HCT116 (cell line): ENCODE results near the gene ARHGAP42. TPM values are rescaled to one million over a fixed set of nuclear protein-coding genes. Genes with fewer than 3 reads are reported as not detected.

Experiments
- ATAC-seq: fragments of 200-7000 bp; cut with Tn5 transposase; 2 replicates; pipeline ENCODE4 v1.9.1; 2020; ENCODE audit warnings: mild to moderate bottlenecking, moderate library complexity
- BruUV-seq: library from RNA; stranded (reverse); fragments of 400-500 nt; replicated peaks from 2 replicates; lab custom pipeline; 2021; lab: Mats Ljungman, UMichigan
- CTCF ChIA-PET: fragments of 300-600 bp; sonication (Branson Sonifier 250); formaldehyde crosslinking; loops from one replicate; lab custom pipeline; 2021; ENCODE audit warnings: antibody characterized with exemption; lab: Charles Lee
- POLR2A ChIA-PET: fragments of 300-600, 350-600 bp; sonication (Branson Sonifier 250); formaldehyde crosslinking; loops from one replicate; lab custom pipeline; 2021; ENCODE audit warnings: antibody characterized with exemption; lab: Charles Lee
- RAD21 ChIA-PET, 2 experiments: fragments of 300-600 bp; sonication (Branson Sonifier 250); formaldehyde crosslinking; loops; one replicate each; lab custom pipeline; 2023; ENCODE audit warnings: low total read pairs in 2 of 2; ENCODE audit not compliant: uncharacterized antibody in 2 of 2, unreplicated experiment in 2 of 2, low non-redundant PET in 1 of 2; lab: Charles Lee
- DNase-seq: peaks from one replicate; pipeline ENCODE4 v3.0.0-alpha.2; 2010; ENCODE audit warnings: low read depth, low spot score
- H2AFZ ChIP-seq: fragments of 200-600 bp; shearing (Covaris generic), sonication (generic); 2 replicates; pipeline ENCODE4 v1.6.1; 2017; ENCODE audit warnings: low read depth, mixed run types, mixed read lengths, antibody characterized with exemption, low read length; ENCODE audit not compliant: poor library complexity, severe bottlenecking
- H3K27ac ChIP-seq: 2 replicates; pipeline ENCODE4 v1.5.1; 2012; ENCODE audit warnings: low read depth, low read length
- H3K27me3 ChIP-seq: fragments of 200-600 bp; sonication (generic); 2 replicates; pipeline ENCODE4 v1.6.1; 2016; ENCODE audit warnings: mixed run types, low read length, mixed read lengths; ENCODE audit not compliant: insufficient read depth
- H3K36me3 ChIP-seq, 2 experiments: fragments of 200-500 bp in 1 of 2; fragments of 200-600 bp in 1 of 2; sonication (Bioruptor generic) in 1 of 2; sonication (generic) in 1 of 2; 2 replicates each; pipeline versions ENCODE4 v1.5.1 to v1.6.1; 2014 to 2016; ENCODE audit warnings: low read length in 2 of 2, inconsistent platforms in 1 of 2, mixed read lengths in 1 of 2, mixed run types in 1 of 2; ENCODE audit not compliant: insufficient read depth in 2 of 2, control insufficient read depth in 1 of 2
- H3K4me1 ChIP-seq, 2 experiments: fragments of 200-600 bp in 1 of 2; sonication (generic) in 1 of 2; 2 replicates each; pipeline versions ENCODE4 v1.5.1 to v1.6.1; 2012 to 2017; ENCODE audit warnings: low read length in 2 of 2, inconsistent platforms in 1 of 2, mild to moderate bottlenecking in 1 of 2, mixed read lengths in 1 of 2, mixed run types in 1 of 2, moderate library complexity in 1 of 2; ENCODE audit not compliant: insufficient read depth in 2 of 2, control insufficient read depth in 1 of 2
- H3K4me2 ChIP-seq: fragments of 200-600 bp; sonication (generic); 2 replicates; pipeline ENCODE4 v1.6.1; 2017; ENCODE audit warnings: mixed run types, low read length, mixed read lengths
- H3K4me3 ChIP-seq, 2 experiments: fragments of 200-600 bp in 1 of 2; sonication (generic) in 1 of 2; replicated peaks in 1 of 2; 2 replicates each; pipeline ENCODE4 v1.5.1; 2011 to 2016; ENCODE audit warnings: low read length in 2 of 2, control low read depth in 1 of 2, low read depth in 1 of 2, mild to moderate bottlenecking in 1 of 2, mixed read lengths in 1 of 2, mixed run types in 1 of 2
- H3K79me2 ChIP-seq: fragments of 200-600 bp; sonication (generic); 2 replicates; pipeline ENCODE4 v1.6.1; 2017; ENCODE audit warnings: mild to moderate bottlenecking, mixed run types, low read length, moderate library complexity, mixed read lengths; ENCODE audit not compliant: insufficient read depth
- H3K9ac ChIP-seq: fragments of 200-600 bp; sonication (generic); 2 replicates; pipeline ENCODE4 v1.6.1; 2016; ENCODE audit warnings: low read length, mixed read lengths
- H3K9me2 ChIP-seq: fragments of 200-600 bp; sonication (generic), shearing (Covaris generic); 2 replicates; pipeline ENCODE4 v1.6.1; 2017; ENCODE audit warnings: mixed run types, mild to moderate bottlenecking, moderate library complexity; ENCODE audit not compliant: insufficient read depth
- H3K9me3 ChIP-seq, 2 experiments: fragments of 200-500 bp in 1 of 2; fragments of 200-600 bp in 1 of 2; sonication (Bioruptor generic) in 1 of 2; sonication (generic) in 1 of 2; 2 replicates each; pipeline ENCODE4 v1.6.1; 2014 to 2017; ENCODE audit warnings: low read length in 2 of 2, mixed read lengths in 2 of 2, inconsistent platforms in 1 of 2, low read depth in 1 of 2, mild to moderate bottlenecking in 1 of 2, mixed run types in 1 of 2, moderate library complexity in 1 of 2; ENCODE audit not compliant: control insufficient read depth in 1 of 2, insufficient read depth in 1 of 2
- H4K20me1 ChIP-seq: fragments of 200-600 bp; sonication (generic), shearing (Covaris generic); 2 replicates; pipeline ENCODE4 v1.6.1; 2017; ENCODE audit warnings: mixed run types, mild to moderate bottlenecking, moderate library complexity; ENCODE audit not compliant: insufficient read depth
- ATF3 ChIP-seq: IDR thresholded peaks from 2 replicates; pipeline ENCODE4 v1.6.1; 2012
- EZH2phosphoT487 ChIP-seq: fragments of 200-600 bp; IDR thresholded peaks from 2 replicates; pipeline ENCODE4 v1.6.1; 2018; ENCODE audit warnings: antibody characterized with exemption, borderline replicate concordance
- POLR2A ChIP-seq: IDR thresholded peaks from 2 replicates; pipeline ENCODE4 v1.7.0; 2011; ENCODE audit warnings: borderline replicate concordance; ENCODE audit not compliant: insufficient read depth, insufficient read length; ENCODE audit errors: extremely low read depth
- REST ChIP-seq: IDR thresholded peaks from 2 replicates; pipeline ENCODE4 v1.6.1; 2012; ENCODE audit warnings: low read depth
- YY1 ChIP-seq: IDR thresholded peaks from 2 replicates; pipeline ENCODE4 v1.6.1; 2011; ENCODE audit warnings: low read length, low read depth, moderate library complexity, mild to moderate bottlenecking; ENCODE audit not compliant: insufficient replicate concordance; ENCODE audit errors: extremely low read depth
- ZBTB33 ChIP-seq: IDR thresholded peaks from 2 replicates; pipeline ENCODE4 v1.6.1; 2011; ENCODE audit warnings: mild to moderate bottlenecking, low read length, moderate library complexity; ENCODE audit not compliant: insufficient replicate concordance; ENCODE audit errors: extremely low read depth
- intact Hi-C: fragments of 100-400 bp; cut with micrococcal nuclease; formaldehyde crosslinking; loops from 2 replicates; pipeline ENCODE4 v1.10.0; 2022
- total RNA-seq: library from RNA; stranded (reverse); gene quantifications from one replicate; pipeline ENCODE4 v1.2.1, GENCODE V29; 2021; ENCODE audit not compliant: unreplicated experiment

Gene ARHGAP42
- total RNA-seq, 1 experiment from 2014 or later: 12.3 TPM

GRCh38 chr11:100731471-100731870 is 44.4 kb downstream of the ARHGAP42 start:
- no TSS peak for BruUV-seq
- ChIA-PET POLR2A (no interaction called here), CTCF (no interaction called here), RAD21 (no interaction called here)
- Histone ChIP-seq H3K27ac (no peak overlapping the region), H3K27me3 (no peaks in the 10 kb centered on the region), H3K79me2 (peaks cover 21% of the 10 kb centered on the region), H2AFZ (no peak overlapping the region), H3K9me2 (no peaks in the 10 kb centered on the region), H3K9ac (no peak overlapping the region), H3K36me3 (no peaks in the 10 kb centered on the region), H3K4me2 (no peak overlapping the region), H3K9me3 (no peaks in the 10 kb centered on the region), H4K20me1 (no peaks in the 10 kb centered on the region), H3K4me3 (no peak overlapping the region), H3K4me1 (peaks cover 0 to 25% of the 10 kb centered on the region in 2 experiments; a peak in 2 of 4 replicates)
- intact Hi-C loops: no loop called here
- ATAC-seq (no peak), DNase-seq (no peak)
- TF ChIP-seq YY1 (no peak), ATF3 (no peak), REST (no peak), POLR2A (no peak), ZBTB33 (no peak), EZH2phosphoT487 (no peak)
